GM21447 (cell line): Measurements from ENCODE around the gene STX1A.

Experiments used
- ATAC-seq: cut with Tn5 transposase; IDR thresholded peaks from one replicate; pipeline ENCODE4 v1.9.1; 2021; ENCODE audit not compliant: unreplicated experiment

Gene STX1A

GRCh38 chr7:73708961-73709549 lies 10.4 kb downstream of the STX1A start:
- no peak for ATAC-seq

- no peak for ATAC-seq
Measured at GRCh38 chr7:73707045-73707631, 12.3 kb downstream of the STX1A start.

GRCh38 chr7:73706126-73707044 lies 13.1 kb downstream of the STX1A start:
- ATAC-seq: no peak

GRCh38 chr7:73705551-73705920 lies 13.9 kb downstream of the STX1A start:
- ATAC-seq: no peak

GRCh38 chr7:73704640-73705550 lies 14.6 kb downstream of the STX1A start:
- no peak for ATAC-seq

- no peak for ATAC-seq
Measured at GRCh38 chr7:73703757-73704639, 15.5 kb downstream of the STX1A start.

- no peak for ATAC-seq
Measured at GRCh38 chr7:73703225-73703624, 16.2 kb downstream of the STX1A start.

GRCh38 chr7:73702665-73703064 lies 16.8 kb downstream of the STX1A start:
- ATAC-seq: no peak

- ATAC-seq: no peak
Measured at GRCh38 chr7:73702226-73702625, 17.2 kb downstream of the STX1A start.

GRCh38 chr7:73701357-73701995 lies 18.0 kb downstream of the STX1A start:
- ATAC-seq: no peak

- no peak for ATAC-seq
Measured at GRCh38 chr7:73700581-73701134, 18.8 kb downstream of the STX1A start.

- no peak for ATAC-seq
Measured at GRCh38 chr7:73700069-73700423, 19.4 kb downstream of the STX1A start.

GRCh38 chr7:73699370-73700068 lies 19.9 kb downstream of the STX1A start:
- ATAC-seq: no peak

GRCh38 chr7:73698410-73698809 lies 21.1 kb downstream of the STX1A start:
- no peak for ATAC-seq

GRCh38 chr7:73696372-73696771 lies 23.1 kb downstream of the STX1A start:
- no peak for ATAC-seq

GRCh38 chr7:73690646-73691045 lies 28.8 kb downstream of the STX1A start:
- ATAC-seq: no peak

GRCh38 chr7:73688288-73688687 lies 31.2 kb downstream of the STX1A start:
- ATAC-seq: no peak

- ATAC-seq: no peak
Measured at GRCh38 chr7:73685311-73685710, 34.2 kb downstream of the STX1A start.
